HL-60/S4 (cell line): ENCODE data around the gene GREB1L.
"Not testable (repeated sequence)": the region's sequence is repeated elsewhere in the genome, so short reads cannot be mapped to it uniquely, and the experiment has no call there.

ENCODE experiments used
- in situ Hi-C: fragments of 300-500 bp; cut with MboI; formaldehyde crosslinking; loops from 2 replicates; pipeline ENCODE4 v1.14.3; 2022; ENCODE audit warnings: low sequenced_read_pairs

The GREB1L gene

DNA sequence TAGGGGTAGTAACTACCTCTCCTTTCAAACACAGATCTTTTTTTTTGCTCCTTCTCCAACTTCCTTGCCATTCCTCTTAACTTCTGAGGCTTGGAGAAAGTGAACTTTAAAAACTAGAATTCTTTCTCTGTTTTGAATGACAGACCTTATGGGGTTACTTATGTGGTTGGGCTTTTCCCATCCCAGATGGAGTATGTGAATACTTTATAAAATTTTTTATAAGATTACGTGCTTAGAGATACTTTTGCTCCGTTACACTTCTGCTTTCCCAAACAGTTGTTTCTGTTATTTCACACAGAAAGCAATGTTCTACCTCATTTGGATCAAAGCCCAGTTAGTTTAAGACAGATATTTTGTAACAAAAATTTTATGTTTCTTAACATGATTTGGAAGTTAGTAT, 20.2 kb downstream of the GREB1L start:
- in situ Hi-C loops: loop anchor here (25.0 kb wide), 1 partner anchor 600 kb away; no protein-coding TSS in a partner anchor

DNA sequence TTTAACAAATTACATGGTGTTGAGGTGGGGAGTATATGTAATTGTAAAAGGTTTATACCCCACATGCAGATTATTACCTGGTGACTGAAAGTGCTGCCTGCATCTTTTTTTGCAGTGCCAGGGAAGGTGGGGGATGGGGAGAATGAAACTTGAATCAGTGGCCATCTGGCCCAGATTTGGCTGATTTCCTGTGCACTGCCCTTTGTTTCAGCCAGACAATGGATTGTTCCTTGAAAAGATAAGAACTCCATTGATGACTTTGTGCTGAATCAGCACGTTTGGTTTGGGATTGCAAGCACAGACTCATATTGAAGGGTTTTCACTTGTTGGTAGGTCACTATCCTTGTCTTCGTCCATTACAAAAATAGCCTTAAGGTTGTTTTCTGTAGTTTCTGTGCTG, 20.9 kb downstream of the GREB1L start:
- in situ Hi-C loops: loop anchor here (25.0 kb wide), 1 partner anchor 599 kb away; no protein-coding TSS in a partner anchor

DNA sequence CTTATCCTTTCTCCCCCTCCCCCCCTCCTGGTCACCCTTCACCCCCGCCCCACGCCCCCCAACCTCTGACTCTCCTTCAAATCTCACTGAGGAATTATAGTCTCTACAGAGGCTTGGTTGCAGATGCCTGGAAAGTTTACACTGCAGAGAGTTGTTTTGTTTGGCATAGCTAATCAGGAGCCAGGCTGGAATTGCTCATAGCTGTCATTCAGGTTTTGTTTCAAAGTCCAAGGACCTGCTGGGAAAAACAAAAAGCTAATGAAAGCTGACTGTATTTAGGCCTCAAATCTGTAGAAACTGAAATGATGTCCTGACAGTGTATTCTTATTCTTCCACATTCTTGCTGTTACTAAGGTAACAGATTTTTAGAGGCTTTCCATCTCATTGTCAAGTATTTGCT, 22.6 kb downstream of the GREB1L start:
- in situ Hi-C loops: loop anchor here (25.0 kb wide), 1 partner anchor 598 kb away; no protein-coding TSS in a partner anchor

DNA sequence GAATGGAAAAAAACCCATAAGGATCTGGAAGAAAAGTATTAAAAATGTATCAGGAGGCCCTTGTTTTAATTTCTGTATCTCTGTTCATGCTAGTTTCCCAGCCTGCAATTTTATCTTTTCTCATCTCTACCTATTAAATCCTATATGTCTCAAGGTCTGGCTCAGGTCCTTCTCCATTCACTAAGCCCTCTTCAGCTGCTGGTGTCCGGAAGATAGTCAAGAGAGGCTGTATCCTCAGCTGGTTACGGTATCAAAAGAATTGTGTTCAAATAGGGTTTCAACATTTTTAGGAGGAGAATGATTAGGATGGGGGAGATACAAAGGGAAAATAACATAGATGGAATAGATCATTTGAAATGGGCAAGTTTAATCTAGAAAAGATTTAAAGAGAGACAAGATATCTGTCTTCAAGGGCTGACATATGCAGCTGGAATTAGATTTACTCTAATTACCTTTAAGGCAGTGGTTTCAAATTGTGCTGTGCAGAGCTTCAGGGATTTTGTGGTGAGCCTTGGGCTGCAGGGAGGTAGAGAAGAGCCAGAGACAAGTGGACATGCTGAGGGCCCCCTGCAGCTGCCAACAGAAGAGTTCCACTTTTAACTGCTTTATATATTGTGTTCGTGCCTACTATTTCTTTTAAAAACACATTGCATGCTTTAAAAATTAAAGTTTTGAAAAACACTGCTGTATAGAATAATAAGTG, 24.1 kb downstream of the GREB1L start:
- in situ Hi-C loops: loop anchor here (25.0 kb wide), 1 partner anchor 596 kb away; no protein-coding TSS in a partner anchor

DNA sequence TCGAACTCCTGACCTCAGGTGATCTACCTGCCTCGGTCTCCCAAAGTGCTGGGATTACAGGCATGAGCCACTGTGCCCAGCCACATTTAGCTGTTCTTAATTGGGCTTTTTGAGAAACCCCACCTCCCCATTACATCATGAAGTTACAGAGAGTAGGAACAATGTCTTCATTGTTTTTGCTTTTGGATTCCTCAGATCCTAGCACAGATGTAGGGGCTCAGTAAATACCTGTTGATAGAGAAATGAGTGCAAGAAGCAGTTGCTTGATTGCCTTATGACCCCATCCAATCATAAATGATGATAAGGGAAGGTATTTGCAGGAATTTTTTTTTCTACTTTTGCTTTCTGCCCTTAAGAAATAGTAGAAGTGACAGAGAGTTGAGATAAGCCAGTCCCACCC, 25.4 kb downstream of the GREB1L start:
- in situ Hi-C loops: loop anchor here (25.0 kb wide), 1 partner anchor 595 kb away; no protein-coding TSS in a partner anchor

DNA sequence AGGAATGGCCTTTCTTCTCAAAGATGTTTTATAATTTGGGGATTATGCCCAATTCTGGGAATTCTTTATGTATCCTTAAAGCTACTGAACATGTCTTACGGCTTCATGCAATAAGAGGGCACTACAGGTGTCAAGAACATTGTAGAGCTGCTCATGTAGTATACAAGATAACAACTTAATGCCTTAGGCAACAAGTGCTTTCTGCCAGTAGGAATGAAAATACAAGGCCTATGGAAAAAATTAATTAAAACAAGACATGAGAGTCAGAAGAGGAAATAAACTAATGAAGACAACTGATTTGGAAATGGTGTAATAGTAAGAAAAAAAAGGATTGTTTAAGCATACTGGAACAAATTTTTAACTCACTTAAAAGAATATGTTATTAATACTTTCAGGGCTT, 27.3 kb downstream of the GREB1L start:
- in situ Hi-C loops: loop anchor here (25.0 kb wide), 1 partner anchor 593 kb away; no protein-coding TSS in a partner anchor

DNA sequence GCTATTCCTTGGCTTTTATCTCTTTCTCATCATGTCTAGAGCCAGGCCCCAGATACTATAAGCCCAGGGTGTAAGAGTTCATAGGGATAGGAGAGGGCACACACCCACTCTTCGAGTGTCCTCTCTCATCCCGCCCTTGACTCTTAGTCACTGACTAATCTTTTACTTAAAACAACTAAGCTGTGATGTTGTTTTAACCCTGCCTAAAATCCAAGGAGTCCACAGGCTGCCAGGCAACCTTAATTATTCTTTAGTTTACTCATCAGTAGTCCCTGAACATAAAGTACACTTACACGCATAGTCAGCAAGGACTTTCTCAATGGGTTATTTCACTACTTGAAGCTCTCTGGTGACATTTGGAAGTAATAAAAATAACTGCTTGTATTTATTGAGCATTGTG, 28.4 kb downstream of the GREB1L start:
- in situ Hi-C loops: loop anchor here (25.0 kb wide), 1 partner anchor 592 kb away; no protein-coding TSS in a partner anchor

DNA sequence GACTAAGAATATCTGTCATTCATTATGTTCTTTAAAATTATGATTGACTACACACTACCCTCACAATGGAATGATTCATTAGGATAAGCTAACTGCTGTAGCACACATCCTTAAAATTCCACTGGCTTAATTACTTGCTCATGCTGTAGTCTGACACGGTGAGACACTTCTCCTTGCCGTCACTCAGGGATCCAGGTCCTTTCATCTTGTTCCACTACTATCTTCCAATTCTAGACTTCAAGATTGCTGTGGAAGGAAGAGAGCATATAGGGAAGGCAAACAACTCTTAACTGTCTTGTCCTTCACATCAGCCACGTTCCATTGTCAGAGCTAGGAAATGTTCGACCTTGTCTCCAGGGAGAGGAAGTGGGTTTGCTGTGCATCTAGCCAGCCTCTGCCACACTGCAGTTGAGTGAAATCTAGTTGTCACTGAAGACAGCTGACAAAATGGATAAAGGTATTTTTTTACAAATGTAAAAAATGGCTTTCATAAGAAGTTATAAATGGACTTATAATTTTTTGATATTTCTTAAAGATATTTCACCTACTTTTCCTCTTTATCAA, 30.1 kb downstream of the GREB1L start:
- in situ Hi-C loops: loop anchor here (25.0 kb wide), 1 partner anchor 590 kb away; no protein-coding TSS in a partner anchor

DNA sequence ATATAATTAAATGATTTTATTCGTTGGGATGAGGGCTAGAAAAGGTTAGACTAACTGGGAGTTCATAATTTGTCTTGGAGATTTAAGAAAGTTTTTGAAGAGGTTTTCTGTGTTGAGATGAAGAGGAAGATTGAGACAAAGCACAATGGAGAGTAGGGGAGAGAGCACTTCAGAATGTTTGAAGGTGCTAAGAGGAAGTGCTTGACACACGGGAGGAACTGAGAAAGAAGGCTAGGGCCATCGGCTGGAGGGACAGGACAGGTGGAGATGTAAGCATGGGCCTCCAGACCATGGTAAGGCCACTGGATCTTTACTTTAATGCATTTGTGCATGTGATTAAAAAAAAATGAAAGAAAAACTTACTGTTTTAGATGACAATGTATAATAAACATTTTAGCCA, 31.5 kb downstream of the GREB1L start:
- in situ Hi-C loops: loop anchor here (25.0 kb wide), 1 partner anchor 589 kb away; no protein-coding TSS in a partner anchor

DNA sequence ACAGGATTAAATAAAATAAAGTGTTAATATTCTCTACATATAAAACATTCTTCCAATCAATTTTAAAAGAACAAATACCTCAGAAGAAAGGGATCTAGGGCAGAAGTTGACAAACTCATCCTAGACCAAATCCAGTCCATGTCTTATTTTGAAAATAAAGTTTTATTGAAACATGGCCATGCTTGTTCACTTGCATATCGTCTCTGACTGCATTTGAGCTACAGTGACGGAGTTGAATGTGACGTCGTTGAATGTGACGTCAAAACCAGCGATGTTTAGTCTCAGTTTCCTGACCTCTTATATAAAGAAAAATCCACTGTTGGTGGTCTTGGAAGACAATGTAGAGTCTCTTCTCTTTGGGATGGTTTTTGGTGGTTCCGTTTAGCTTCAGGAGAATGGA, 33.6 kb downstream of the GREB1L start:
- in situ Hi-C loops: no loop called here

DNA sequence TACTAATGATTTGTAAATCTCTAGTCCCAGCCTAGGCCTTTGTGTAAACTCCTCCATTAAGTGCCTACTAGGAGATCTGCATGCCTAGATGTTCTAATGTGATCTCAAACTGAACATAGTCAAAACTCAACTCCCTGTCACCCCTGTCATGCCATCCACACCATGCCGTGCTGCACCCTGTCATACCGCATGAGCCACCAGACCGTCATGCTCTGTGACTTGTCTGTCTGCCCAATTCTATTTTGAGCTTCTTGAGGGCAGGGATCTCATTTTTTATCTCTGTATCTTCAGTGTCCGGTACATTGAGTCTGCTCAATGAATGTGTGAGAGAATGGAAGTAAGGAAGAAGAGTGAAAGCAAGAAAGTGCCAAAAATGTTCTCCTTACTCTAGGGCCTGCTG, 35.5 kb downstream of the GREB1L start:
- in situ Hi-C loops: no loop called here

DNA sequence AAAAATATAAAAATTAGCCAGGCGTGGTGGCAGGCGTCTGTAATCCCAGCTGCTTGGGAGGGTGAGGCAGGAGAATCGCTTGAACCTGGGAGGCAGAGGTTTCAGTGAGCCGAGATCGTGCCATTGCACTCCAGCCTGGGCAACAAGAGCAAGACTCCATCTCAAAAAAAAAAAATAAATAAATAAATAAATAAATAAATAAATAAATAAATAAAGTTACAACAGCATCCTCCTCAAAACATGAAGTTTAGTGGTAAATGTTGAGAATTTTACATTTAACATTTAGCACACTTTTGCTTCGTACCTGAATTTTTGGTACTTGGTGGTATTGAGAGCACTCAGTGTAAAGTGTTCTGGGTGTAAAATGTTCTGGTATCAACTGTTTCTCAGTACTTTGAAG, 36.2 kb downstream of the GREB1L start:
- in situ Hi-C loops: not testable (repeated sequence)

DNA sequence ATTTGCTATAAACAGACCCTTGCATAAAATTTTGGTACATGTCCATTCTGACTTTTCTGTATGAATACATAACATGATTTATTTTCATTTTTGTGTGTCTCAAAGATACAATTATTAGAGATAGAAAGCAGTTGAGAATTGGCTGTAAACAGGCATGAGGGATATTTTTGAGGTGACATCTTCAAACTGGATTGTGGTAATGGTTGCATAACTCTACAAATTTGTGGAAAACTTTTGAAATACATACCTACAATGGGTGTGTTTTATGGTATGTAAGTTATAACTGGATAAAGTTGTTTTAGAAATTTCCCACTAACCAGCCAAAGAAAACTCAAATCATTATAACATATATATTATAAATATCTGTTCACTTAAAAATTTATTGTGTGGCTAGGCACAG, 39.6 kb downstream of the GREB1L start:
- in situ Hi-C loops: no loop called here

DNA sequence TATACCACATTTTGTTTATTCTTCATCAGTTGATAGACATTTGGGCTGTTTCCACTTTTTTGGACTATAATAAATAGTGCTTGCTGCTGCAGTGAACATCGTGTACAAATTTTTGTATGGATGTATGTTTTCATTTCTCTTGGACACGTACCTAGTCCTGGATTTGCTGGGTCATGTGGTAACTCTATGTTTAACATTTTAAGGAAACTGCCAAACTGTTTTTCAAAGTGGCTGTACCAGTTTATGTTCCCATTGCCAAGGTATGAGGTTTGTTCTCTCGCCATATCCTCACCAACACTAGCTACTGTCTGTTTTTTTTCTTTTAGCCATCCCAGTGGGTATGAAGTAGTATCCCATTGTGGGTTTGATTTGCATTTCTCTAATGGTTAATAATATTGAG, 42.5 kb downstream of the GREB1L start:
- in situ Hi-C loops: no loop called here

DNA sequence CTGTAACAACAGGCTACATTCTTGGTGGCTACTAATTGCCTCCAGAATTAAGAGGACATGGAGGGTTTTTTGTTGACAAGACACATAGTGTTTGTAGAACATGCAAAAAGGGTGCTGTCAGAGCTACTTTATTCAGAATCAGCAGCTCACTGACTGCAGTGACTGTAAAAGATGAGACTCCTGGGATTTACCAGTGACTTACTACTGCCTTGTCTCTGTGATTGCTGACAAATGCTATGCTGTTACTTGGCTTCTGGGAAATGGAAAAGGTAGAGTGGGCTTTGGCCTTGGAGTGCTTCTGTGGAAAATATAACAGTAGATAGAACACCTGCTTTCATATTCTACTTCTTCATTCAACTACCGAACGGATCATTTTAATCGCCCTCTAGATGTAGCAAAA, 47.8 kb downstream of the GREB1L start:
- in situ Hi-C loops: no loop called here

DNA sequence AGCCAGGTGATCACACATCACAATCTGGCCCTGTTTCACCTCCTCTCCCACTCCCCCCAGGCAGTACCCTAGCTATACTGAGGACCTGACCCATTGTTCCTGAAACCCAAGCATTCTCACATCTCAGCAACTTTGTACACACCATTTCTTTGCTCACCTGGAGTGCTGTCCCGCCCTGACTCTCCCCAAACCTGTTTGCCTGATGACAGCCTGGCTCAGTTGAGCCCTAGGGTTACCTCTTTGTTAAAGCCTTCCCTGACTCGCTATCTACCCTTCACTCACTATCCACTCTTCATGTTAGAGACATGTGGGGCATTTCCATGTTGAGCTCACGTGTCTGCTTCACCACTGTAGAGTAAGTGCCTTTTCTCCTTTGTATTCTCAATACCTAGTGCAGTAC, 49.1 kb downstream of the GREB1L start:
- in situ Hi-C loops: no loop called here

DNA sequence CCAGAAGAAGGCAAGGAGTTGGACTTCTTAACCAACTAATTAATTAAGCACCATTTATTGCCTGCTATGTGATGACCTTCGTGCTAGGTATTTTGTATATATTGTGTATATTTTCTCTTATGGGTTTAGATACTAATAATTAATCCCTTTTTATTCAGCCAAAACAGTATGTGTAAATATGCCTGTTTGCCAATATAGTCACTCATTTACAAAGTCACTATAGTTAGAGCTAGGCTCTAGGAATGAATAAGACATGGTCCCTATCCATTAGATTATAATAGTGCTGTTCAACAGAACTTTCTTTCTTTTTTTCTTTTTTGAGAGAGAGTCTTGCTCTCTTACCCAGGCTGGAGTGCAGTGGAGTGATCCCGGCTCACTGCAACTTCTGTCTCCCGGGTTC, 51.4 kb downstream of the GREB1L start:
- in situ Hi-C loops: no loop called here

DNA sequence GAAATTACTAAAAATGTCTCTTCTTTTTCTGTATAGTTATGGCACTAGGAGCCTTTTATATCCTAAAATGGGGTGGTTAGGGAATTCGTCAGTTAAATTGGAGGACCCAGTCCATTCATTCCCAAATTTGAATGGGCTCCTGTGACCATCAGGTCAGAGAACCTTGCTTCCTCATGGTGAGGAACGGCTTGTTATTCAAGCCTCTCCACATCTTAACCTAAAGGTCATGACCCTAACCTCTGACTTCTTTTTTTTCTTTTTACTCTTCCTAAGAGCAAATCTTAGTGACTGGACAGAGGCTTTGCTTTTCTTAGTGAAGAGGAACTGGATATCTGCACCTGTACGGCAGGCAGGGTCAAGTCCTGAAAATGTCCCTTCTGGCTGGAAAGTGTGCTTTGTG, 53.1 kb downstream of the GREB1L start:
- in situ Hi-C loops: no loop called here

DNA sequence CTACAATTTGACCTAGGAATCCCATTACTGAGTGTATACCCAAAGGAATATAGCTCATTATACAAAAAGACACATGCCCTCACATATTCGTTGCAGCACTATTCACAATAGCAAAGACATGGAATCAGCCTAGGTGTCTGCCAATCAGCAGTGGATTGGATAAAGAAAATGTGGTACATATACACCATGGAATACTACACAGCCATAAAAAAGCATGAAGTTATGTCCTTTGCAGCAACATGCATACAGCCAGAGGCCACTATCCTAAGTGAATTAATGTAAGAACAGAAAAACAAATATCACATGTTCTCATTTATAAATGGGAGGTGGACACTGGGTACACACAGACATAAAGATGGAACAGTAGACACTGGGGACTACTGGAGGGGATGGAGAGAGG, 54.0 kb downstream of the GREB1L start:
- in situ Hi-C loops: no loop called here

DNA sequence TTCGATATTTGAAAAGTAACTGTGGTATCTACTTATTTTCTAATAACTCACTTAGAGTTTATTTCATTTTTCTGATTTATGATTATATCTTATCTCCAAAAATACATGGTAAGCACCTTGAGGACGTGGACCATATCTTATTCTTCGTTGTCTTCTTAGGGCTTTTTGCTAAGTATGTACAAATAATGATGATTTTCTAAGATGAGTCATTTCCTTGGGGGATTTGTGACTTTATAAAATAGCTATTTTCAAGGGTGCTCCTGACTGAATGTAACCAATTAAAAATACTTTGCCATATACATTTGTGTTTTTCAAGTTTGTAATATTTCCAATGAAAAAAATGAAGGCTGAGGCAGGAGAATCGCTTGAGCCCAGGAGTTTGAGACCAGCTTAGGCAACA, 56.3 kb downstream of the GREB1L start:
- in situ Hi-C loops: no loop called here

DNA sequence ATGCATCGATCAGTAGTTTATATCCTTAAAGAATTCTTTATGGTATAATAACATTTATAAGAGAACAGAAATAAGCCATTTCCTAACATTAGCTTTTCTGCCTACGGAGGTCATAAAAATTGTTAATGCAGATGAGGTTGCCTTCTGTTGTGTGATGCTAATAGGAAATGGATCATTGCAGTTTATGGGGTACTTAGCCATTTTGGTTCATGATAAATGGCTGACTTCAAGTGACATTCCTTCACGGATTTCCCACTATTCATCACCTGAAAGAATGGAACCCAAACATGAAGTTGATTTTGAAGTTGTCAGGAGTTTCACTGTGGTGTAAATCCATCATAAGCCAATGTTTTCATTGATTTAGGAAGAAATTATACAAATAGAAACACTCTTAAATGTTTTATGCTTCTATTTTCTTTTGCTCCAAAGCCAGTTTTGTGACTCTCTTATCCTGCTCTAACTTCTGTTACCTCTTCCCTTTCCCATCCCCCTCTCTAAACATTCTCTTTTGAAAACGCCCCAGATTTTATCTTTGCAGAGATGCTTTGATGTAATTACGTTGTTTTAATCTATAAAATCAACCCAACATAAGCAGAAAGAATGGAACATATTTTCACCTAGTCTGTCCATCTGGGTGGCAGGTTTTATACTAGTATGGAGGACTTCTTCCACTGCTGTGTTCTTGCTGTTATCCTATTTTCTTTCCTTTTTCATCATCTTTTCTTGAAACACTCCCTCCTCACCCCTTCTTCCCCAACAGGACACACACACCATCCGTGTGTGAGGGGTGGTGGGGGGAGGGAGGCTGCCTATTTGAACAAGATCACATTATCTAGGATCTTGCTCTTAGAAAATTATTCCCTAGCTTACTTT, 58.2 kb downstream of the GREB1L start:
- in situ Hi-C loops: no loop called here

DNA sequence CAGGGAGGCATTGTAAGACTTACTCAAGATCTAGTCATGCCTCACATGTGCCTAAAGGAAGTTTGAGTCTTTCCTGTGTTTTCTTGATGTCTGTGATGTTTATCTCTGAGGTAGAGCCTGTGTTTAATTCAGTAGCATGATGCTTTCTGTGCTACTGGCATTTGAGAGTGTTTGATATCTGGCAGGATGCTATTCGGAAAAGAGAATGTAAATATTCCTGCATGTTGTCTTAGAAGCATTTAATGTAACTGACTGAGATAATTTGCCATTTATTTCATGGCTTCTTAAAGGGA, 58.8 kb downstream of the GREB1L start:
- in situ Hi-C loops: no loop called here
